NCI-H748 (cell line): ENCODE measurements around the gene EEF1AKMT3.
"Not testable (repeated sequence)": the region's sequence is repeated elsewhere in the genome, so short reads cannot be mapped to it uniquely, and the experiment has no call there.

Experiments
- DNase-seq: peaks from one replicate; lab custom pipeline; 2025; ENCODE audit not compliant: unreplicated experiment; lab: John Stamatoyannopoulos, UW

Gene EEF1AKMT3

DNA sequence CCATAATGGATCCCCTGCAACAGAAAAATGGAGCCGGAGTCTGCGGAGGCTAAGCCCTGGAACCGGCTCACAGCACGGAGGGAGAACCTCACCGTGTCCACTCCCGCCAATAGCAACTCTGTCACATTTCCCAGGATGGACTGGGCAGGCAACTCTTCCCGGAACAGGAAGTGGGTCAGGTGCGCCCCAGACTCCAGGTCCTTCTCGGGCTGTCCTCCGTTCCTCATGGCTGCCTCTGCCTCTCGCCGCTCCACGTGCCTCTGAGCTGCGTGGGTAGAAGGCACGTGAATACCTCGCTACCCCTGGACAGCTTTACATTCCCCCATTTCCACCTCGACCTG, 7.8 kb upstream of the EEF1AKMT3 start:
- DNase-seq, result peak; percentile 69

DNA sequence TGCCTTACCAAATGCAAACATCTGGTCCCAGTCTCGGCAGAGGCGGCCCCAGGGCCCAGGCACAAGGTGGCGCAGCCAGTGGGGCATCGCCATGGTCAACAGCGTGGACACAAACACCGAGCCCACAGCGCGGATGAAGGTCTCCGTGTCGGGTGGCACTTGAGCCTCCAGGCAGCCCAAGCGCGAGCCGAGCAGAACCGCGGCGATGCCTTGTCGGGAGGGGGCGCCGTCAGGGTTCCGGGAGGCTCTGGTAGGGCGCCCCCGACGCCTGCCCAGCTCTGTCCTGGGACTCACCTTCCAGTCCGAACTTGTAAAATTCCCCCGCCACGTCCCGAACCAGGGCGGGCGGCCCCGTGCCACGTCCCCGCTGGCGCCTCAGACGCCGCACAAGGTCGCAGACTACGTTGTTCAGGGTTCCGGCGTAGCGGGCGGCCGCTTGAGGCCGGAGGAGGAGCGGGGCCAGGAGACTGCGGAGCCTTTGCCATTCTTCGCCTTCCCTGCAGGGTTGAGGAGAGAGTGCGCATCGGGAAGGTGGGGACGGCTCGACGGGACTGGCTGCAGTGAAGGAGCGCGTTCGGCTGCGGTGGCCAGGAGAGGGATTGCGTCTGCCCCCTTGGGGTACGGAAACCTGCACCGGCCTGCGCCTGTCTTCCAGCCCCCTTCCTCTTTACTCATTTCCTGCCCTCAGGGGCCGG, 7.3 kb upstream of the EEF1AKMT3 start:
- peak; percentile 50 for DNase-seq

DNA sequence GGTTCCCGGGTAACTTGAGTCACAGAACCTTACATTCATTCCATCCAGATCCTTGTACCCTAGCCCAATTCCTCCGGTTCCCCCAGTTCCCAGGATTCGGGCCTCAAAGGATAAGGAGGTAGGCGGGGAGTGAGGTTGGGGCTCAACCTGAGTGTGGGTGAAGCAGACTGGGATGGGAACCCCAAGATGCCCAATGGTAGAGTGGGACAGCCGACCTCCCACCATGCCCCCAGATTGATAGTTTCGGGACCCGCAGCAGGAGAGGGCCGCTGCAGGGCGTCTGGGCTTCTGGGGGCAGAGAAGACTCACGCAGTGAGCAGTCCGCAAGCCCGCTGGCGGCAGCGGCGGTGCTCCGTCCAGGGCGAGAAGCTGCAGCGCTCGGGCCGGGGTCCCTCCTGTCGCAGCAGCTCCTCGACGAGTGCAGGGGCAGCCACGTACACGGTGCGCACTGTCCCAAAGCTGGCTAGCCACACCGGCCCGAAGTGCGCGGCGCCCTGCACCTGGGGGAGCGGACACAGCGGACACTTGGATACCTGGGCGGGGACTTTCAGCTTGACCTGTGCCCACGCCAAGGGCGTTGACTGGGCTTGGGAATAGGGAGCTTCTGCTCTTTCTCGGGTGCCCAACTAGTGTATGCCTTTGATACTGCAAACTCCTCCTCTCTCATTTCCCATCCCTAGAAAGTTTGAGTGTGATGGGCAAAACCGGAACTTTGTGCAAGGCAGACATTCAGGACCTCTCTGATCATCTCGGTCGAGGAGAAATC, 6.5 kb upstream of the EEF1AKMT3 start:
- peak; percentile 35 for DNase-seq

DNA sequence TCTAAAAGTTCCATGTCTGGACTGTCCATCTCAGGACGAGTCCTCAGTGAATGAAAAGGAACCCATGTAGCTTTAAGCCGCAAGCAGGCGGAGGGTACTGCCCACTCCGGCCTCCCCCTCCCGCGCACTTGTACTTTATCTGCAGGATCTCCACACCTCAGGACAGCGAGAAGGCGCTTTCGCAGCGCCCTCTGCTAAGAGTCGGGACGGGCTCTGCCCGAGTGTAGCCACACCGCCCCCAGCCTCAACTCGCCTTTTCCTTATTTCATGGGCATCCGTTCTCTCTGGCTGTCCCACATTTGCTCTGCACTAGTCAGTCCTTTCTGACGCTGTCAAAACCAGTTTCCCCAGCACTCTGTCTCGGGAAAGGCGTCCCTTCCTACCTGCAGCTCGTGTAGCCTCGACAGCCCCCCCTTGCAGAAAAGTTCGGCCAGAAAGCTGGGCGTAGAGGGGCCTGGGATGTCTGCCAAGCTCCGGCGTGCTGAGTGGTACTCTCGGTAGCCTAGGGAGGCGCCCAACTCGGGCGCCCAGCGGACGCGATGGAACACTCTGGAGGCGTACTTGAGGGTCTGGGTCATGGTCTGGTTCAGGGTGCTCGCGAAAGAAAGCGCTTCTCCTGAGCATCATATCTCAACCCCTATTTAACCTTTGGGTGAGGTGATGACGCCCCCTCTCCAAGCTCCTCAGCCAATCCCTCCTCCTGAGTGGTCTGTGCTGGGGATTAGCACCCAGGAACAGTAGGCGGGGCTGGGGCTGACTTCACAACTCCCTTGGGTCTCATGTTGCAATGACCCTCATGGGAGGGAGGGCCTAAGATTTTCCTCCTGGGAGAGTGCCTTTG, 5.7 kb upstream of the EEF1AKMT3 start, which contains the start of gene CYP27B1:
TSS of gene CYP27B1 (minus strand) at position 615 of the 841 bp plus-strand sequence. CDS start at position 578, 37 bp downstream.
- DNase-seq, result peak; percentile 43

DNA sequence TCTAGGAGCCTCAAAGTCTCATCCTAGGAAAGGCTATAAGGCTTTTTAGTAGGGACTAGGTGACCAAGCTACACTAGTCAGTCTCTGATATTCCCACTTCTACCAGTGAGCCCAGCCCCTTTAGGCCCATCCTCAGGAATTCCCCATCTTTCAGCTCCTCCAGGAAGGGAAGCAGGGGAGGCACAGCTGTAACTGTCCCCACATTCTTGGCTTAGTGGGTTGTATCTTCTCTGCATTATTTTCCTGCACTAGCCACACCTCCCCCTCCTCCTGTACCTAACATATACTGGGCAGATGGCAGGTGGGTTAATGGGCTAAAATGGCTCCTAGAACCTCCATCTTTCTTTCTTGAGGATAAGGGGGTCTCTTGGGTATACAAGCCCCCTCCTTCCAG, 5.1 kb upstream of the EEF1AKMT3 start:
- no peak for DNase-seq

DNA sequence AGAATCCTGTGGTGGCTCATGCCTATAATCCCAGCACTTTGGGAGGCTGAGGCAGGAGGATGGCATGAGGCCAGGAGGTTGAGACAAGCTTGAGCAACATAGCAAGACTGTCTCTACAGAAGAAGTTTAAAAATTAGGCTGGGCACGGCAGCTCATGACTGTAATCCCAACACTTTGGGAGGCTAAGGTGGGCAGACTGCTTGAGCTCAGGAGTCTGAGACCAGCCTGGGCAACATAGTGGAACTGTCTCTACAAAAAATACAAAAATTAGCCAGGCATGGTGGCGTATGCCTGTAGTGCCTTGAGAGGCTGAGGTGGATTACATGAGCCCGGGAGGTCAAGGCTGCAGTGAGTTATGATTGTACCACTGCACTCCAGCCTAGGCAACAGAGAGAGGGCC, 4.5 kb upstream of the EEF1AKMT3 start:
- DNase-seq, result no peak

DNA sequence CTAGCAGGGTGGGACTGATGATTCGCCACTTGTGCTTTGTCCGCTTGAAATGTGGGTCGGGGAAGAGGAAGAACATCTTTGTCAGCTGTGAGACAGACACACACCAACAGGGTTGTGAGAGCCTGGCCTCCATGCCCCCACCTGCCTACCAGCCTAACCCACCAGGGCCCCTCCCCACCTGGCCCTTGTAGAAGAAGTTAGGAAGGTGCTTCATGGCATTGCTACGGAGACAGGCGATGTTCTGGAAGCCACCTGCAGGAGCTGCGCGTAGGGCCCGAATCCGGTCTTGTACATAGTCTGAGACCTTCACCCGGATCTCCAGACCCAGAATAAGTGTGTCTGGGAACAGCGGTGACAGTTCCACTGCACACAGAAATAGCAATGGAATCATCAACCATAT, 2.8 kb upstream of the EEF1AKMT3 start:
- no peak for DNase-seq

DNA sequence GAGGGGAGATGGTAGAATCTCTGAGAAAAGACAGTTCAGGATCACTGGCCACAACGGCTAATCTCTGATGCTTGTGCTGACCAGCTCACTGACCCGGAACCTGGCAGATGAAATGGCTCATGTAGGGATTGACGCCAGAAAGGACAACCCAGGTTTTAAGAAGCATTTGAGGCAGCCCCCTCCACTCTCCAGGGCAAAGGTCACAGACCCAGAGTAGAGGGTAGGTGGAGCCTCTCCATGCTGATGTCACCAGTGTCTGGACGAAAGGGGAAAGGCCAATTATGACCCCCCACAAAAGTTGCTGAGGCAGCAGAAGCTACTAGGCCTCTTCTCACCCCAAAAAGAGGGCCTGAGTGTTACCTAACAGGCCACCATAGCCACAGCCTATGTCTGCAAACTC, 1.7 kb upstream of the EEF1AKMT3 start:
- DNase-seq, result no peak

DNA sequence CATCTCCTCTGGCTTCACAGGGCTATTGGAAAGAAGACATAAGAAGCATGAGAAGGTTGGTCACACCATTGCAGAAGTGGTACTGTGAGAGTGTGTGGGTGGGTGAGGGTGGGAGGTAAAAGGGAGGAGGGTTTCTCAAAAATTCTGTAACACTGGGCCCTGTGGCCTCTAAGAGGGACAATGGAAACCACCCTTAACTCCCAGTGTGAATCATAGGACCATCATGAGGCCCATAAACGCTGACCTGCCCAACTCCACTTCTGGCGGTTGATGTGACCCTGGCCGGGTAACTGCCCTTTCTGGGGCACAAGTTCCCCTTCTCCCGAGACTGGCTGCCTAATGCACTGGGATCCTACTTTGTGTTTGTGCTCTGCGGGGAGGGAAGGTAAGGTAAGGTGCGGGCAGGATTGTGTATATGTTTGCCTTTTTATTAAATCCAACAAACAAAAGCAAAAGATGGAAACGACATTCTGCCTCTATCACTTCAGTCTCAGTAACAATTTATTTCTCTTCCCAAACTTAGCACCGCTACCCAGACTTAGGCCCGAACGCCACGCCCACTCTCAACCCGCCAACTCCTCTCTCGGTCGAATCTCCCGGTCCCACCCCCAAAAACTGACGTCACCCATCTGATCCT, 1.1 kb upstream of the EEF1AKMT3 start:
- peak; percentile 91 for DNase-seq

DNA sequence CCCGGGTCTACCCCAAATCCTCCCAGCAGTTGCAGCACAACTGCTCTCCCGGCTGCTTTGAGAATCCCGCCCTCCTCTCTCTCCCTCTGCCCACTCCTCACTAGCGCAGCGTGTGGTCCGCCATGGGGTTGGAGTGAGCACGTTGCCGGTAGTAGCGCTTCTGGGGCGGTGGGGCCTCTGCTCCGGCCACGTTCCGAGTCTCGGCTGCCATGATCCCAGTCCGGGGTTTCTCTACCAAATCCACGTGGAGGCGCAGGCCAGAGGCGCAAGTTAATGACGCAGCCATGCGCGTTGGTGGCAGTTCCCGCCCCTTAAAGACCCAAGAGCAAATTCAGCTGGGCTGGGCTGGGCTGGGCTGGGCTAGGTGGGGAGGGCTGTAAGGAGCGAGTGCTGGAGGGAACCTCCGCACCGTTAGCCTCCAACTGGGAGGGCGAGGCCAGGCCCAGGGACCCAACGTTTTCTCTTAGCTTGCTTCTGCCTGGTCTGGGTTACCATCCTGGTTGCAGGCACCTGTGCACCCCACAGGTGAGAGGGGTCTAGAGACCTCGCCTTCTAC, 463 bp upstream of the EEF1AKMT3 start, which contains the start of gene METTL1:
TSS of gene METTL1 (minus strand) at position 233 of the 556 bp plus-strand sequence. CDS start at position 211, 22 bp downstream.
- DNase-seq, result peak; percentile 97

DNA sequence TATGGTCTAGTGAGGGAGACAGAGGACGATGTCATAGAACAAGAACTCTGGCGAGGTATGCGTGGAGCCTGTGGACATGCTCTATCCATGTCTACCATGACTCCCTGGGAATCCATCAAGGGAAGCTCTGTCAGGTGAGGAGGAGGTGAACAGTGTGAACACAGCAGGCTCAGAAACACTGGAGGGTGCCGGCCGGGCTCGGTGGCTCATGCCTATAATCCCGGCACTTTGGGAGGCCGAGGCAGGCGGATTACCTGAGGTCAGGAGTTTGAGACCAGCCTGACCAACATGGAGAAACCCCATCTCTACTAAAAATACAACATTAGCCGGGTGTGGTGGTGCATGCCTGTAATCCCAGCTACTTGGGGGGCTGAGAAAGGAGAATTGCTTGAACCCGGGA, 2.2 kb downstream of the EEF1AKMT3 start:
- DNase-seq, result not testable (repeated sequence)

DNA sequence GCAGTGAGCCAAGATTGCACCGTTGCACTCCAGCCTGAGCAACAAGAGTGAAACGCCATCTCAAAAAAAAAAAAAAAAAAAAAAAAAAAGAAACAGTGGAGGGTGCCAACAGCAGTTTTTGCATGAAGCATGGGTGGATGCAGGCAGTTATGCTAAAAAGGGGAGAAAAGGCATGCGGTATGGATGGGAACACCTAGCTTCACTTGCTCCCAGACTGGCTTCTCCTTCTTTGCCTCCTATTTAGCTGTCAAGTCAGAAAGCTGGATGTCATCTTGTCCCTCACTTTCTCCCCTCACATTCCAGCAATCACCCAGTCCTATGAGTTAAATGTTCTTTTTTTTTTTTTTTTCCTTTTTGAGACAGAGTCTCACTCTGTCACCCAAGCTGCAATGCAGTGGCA, 2.6 kb downstream of the EEF1AKMT3 start:
- no peak for DNase-seq

DNA sequence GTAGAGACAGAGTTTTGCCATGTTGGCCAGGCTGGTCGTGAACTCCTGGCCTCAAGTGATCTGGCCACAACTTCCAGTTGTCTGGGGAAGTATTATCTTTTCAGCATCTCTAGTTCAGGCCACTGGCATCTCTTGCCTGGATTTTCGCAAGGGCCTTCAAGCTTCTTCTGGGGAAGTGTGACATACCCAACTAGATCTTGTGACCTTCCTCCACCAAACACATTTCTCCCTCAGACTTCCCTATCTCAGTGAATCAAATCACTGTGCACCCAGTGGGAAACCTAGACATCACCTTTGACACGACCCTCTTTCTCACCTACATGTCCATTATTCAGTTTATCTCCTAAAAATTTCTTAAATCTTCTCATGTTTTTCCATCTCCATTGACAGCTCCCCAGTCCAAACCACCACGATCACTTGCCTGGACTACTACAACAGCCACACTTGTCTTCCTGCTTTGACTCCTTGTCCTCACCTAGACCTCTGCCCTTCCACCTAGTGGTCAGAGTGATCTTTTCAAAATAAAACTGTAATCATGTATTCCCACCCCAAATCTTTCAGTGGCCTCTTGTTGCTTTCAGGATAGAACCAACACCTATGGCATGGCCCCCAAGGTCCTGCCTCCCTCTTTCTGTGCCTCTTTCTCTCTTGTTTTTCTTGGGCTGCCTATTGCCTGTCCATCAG, 3.3 kb downstream of the EEF1AKMT3 start:
- no peak for DNase-seq

DNA sequence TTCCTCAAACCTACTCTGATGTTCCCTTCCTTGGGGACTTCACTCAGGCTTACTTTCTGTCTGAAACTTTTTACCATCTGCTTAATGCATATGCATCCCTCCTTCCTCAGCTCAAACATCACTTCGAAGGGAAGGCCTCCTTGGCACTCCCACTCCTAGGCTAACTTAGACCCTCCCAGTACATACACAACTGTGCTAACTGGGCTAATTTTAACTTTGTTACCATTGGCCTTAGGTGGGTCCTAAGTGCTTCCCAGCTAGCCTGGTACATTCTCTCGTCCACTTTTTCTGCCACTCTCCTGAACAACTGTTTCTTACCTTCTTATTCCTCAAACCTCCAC, 3.8 kb downstream of the EEF1AKMT3 start:
- DNase-seq, result no peak

DNA sequence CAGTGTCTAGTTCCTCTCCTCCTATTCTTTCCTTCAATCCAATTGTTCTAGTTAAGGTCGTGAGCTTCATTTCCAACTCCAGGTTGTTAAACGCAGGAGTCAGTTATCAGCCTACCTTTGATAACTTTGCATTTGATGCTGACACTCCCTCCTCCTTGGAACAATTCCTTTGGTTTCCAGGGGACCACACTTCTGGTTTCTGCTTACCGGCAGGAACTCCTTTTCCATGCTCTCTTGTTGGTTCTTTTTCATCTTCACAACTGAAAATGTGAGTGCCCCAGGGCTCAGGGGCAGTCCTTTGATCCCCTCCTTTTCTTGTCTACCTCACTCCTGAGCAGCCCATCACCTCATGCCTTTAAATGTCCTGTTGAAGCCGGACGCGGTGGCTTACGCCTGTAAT, 5.0 kb downstream of the EEF1AKMT3 start:
- DNase-seq, result no peak

DNA sequence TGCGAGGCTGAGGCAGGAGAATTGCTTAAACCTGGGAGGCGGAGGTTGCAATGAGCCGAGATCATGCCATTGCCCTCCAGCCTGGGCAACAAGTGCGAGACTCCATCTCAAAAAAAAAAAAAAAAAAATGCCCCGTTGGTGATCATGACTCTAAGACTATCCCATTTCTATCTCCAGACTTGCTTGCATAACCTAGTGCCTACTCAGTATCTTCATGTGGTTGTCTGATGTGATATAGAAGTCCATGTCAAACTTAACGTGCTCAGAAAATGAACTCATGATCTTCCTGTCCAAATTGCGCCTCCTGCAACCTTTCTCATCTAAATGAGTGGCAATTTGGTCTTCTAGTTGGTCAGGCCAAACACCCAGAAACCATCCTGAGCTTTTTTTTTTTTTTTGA, 5.5 kb downstream of the EEF1AKMT3 start:
- no peak for DNase-seq

DNA sequence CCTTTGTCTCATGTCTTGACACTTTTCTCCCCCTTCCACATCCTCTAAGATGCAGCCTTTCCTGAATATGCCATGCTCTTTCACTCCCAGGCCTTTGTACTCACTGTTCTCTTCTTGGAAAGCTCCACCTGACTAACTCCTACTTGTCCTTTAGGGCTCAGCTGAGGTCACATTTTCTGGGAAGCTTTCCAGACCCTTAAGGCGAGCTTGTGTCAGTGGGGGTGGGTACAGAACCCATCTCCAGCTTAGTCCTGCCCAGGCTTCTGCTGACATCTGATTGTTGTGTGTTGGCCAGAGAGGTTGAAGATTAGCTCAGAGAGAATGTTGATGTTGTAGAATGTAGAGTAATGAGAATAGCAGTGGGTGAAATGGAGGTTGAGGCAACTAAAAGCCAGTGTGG, 7.3 kb downstream of the EEF1AKMT3 start:
- DNase-seq, result no peak

DNA sequence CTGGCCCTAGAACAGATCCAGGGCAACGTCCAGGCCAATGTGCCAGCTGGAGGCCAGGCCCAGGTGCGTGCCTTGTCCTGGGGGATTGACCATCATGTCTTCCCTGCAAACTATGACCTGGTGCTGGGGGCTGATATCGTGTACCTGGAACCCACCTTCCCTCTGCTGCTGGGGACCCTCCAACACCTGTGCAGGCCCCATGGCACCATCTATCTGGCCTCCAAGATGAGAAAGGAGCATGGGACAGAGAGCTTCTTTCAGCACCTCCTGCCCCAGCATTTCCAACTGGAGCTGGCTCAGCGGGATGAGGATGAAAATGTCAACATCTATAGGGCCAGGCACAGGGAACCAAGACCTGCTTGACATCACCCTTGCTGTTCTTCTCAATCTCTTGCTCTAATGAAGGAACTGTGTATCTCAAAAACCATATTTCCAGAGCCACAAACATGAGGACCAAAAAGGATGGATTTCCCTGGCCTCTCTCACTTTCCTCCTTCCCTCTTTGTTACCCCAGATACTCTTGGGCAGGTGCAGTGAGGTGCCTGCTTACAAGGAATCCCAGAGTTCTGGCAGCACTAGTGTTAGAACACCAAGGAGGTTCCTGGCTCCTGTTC, 8.0 kb downstream of the EEF1AKMT3 start:
- DNase-seq, result no peak

DNA sequence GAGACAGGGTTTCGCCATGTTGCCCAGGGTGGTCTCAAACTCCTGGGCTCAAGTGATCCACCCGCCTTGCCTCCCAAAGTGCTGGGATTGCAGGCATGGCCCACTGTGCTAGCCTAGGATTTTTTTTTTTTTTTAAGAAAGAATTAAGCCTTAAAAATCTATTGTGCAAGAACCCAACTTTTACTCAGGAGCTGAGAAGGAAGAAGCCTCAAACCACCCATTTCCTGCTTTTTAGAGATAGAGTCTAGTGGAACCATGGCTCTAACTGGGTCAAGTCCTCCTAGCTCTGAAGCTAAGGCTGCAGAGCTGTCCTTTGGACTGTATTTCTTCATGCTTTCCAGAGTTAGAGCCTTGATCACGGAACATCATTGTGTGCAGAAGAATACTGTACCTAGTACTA, 8.8 kb downstream of the EEF1AKMT3 start:
- no peak for DNase-seq

DNA sequence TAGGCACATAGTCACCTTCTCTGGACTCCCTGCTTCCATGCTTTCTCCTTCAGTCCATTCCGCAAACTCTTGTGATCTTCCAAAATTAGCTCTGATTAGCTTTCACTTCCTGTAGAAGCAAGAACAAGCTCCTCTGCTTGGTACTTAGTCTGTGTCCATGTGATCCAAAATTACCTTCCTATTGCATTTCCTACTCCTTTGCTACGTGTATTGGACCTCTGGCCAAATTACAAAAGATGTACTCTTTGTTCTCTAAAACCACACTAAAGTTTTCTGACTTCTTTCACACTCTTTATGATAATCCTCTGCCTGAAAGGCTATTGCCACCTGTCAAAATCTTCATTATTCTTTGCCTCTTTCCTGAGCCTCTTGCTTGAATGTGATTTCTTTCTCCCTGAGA, 9.4 kb downstream of the EEF1AKMT3 start:
- no peak for DNase-seq
